Ammon's horn (tissue), 1 donor: ENCODE measurements around the gene SPATC1L.
A peak's percentile ranks its signal among the peaks of the same experiment; 100 is the strongest.

Experiments used
- DNase-seq: peaks from one replicate; pipeline ENCODE4 v3.0.0-alpha.2; 2016; ENCODE audit warnings: low spot score

SPATC1L gene

DNA sequence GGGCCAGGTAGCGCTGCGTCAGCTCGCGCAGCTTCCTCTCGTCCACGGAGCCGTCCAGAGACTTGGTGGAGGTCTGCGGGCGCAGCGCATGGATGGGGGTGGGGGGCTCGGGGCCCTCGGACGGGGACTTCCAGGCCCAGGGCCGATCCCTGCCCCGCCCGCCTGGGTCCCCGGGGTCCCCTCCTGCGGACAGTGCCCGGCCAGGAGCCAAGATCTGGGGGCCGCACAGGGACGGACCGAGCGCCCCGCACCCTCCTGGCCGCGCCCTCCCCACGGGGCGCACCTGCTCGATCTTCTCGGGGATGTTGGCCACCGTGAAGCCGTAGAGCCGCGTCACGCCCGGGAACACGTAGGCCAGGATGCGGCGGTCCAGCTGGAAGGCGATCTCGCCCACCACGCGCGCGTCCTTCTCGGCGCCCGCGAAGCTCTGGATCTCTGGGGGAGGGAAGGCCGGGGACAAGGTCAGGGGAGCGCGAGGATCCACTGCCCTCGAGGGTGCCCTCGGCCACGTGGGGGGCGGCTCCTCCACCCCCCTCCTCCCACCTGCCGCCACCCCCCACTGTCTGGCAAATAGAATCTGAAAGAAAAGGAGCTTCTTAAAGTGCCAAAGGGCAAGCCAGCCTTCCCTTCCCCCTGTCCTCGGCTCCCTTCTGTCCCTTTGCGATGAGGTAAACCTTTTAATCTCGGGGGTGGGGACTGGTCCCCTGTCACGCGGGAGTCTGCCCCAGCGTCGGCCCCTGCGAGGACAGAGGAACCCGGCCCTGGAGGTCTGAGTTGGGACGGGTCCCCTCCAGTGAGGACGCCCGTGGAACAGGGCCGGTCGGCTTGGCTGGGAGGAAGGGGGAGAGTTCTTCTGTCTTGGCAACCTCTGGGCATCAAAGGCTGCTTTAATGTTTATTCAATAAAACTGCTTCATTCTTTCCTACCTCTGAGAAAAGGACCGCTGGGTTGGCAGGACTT, 22.3 kb downstream of the SPATC1L start:
- no peak for DNase-seq

DNA sequence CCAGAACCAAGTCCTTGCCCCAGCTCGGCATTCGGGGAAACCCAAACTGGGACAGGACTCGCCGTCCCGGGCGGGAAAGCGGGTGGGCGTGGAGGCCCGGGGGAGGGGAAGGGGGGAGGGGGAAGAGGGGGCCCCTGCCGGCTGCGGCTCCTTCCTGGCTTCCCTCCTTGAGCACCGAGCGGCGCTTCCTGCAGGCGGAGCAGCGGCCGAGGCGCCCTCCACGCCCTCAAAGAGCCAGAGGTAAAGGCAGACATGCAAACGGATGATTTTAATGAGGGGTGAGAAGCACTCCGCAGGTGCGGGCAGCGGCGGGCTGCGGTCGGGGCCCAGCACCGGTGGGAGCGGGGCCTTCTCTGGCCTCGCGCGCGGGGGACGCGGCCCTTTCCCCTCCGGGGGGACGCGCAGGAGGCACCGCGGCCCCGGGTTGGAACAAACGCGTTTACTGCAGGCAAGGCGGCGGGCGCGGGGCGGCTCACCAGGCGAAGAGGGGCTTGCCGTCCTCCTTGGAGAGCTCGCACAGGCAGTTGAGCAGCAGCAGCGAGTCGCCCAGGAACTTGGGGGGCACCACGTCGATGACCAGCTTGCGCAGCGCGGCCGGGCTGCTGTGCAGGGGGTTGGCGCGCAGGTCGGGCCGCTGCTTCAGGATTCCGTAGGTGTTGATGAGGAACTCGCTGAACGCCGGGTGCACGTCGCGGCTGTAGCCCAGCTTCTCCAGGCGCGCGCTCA, 23.2 kb downstream of the SPATC1L start:
- no peak for DNase-seq

DNA sequence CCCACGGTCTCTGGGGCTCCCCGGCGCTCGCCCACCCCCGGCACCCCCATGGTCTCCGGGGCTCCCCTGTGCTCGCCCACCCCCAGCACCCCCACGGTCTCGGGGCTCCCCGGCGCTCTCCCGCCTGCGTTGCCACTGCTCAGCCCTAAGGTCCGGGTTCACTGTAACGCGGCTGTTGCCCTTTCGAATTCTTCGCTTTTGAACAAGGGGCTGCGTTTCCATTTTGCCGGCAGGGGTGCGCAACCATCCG, 23.7 kb downstream of the SPATC1L start:
- DNase-seq, result no peak

DNA sequence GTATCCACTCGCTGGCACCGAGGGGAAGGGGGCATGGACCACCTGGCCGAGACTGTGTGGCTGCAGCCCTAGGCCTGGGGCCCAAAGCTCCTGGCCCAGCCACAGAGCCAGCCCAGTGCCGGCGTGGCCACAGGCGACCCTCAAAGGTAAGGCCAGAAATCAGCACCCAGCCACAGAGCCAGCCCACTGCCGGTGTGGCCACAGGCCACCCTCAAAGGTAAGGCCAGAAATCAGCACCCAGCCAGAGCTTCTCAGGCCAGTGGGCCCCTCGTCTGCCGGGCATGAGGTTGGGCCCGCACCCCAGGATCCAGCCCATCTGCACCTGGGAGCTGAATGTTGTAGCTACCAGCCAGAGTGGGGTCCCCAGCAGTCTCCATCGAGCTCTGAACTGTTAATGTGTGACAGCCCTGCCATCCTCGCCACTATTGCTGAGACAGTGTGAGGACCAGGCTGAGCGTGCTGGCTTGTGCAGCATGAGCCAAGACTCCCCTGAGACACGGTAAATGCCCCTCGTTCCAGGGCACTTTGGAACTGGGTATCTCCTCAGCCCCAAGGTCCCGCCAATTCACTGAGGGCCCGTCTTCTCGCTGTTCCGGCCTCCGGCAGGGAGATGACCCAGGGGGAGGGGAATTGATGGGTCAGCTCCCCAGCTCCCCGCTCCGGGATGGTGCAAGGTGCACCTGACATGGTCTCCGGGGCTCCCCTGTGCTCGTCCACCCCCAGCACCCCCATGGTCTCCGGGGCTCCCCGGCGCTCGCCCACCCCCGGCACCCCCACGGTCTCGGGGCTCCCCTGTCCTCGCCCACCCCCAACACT, 24.2 kb downstream of the SPATC1L start:
- no peak for DNase-seq

DNA sequence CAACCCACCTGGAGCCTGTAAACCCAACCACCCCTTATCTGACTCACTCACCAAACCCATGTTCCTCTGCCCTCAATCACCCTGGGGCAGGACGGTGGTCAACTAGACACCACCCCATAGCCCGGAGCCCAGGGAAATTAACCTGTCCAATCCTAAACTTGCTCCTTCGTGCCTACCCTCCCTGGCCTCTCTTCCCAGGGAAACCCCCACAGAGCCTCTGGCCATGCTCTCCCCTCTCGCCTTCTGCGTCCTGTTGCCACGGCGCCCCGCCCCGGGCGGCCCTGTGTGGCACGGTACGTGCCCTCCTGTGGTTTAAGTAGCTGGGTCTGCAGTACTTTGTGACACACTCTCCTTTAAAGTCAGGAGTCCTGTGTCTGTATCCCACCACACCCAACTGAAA, 24.9 kb downstream of the SPATC1L start:
- no peak for DNase-seq

DNA sequence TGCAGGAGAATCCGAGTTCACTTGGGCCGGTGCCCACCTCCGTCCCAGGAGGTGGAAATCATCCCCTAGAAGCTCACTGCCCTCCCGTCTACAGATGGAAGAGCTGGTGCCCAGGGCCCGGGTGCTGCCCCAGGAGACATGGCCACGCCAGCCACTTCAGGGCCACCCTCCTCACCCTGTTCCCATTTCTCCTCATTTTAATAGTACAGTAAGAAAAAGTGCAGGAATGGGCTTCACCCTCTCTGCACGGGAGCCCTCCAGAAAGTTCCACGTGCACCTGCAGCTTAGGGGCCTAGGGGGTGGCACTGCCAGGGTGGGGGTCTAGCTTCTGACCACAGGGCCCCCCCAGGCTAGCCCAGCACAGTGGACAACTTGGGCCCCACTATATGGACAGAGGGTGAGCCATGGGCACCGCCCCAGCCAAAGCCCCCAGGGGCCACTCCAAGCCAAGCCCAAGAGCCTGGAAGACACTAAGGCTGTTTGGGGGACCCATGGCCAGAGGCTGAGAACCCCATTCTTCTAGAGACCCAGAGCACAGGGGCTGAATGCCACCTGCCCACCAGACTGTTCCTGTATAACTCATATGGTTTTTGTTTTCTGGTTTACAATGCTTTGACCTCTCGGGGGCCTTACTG, 25.5 kb downstream of the SPATC1L start:
- no peak for DNase-seq

DNA sequence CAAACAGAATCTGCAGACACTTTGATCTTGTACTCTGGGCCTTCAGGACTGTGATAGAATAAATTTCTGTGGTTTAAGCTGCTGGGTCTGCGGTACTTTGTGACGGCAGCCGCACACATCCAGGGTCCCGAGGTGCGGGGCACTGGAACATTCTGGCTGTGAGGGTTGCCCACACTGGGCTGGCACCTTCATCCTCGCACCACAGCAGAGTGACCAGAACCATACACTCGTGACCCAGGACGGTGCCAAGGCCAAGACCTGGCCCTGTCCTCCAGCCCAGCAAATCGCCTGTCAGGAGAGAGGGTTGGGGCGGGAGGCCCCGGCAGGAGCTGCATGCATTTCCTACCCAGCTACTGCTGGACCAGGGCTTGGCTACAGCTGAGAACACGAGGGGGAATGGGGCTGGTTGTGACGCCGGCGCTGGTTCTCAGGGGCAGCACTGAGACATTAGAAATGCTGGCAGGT, 26.2 kb downstream of the SPATC1L start:
- DNase-seq, result no peak

DNA sequence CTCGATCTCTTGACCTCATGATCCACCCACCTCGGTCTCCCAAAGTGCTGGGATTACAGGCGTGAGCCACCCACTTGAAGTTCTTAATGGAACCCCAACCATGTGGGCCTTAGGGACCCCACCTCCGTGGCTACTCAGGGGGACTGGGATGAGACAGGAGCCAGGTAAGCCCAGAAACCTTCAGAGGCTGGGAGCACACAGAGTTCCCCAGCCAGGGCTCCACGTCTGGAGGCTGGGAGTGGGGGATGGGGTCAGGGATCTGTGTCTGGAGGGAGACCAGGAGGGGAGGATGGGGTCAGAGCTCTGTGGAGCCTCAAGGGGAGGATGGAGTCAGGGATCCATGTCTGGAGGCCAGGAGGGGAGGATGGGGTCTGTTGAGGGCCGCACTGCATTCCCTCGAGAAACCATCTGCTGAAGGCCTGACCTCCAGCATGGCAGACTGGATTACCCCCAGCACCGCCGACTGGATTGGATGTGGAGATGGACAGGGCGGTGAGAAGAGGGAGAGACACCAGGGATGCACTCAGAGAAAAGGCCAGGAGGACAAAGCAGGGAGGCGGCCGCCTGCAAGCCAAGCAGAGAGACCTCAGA, 26.8 kb downstream of the SPATC1L start:
- no peak for DNase-seq

DNA sequence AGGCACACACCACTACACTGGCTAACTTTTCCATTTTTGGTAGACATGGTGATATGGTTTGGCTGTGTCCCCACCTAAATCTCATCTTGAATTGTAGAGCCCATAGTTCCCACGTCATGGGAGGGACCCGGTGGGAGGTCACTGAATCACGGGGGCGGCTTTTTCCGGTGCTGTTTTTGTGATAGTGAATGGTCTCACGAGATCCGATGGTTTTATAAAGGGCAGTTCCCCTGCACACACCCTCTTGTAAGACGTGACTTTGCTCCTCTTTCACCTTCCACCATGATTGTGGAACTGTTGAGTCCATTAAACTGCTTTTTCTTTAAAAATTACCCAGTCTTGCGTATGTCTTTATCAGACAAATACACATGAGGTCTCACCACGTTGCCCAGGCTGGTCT, 27.6 kb downstream of the SPATC1L start:
- DNase-seq, result no peak

DNA sequence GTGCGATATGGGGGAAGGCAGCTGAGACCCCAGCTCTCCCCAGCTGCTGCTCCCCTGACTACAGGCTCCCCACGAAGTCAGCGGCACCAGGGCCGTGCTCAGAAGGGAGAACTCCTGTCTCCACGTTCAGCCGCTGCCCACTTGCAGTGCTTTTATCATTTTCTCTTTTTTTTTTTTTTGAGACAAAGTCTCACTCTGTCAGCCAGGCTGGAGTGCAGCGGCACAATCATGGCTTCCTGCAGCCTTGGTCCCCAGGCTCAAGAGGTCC, 27.9 kb downstream of the SPATC1L start:
- DNase-seq, result no peak

DNA sequence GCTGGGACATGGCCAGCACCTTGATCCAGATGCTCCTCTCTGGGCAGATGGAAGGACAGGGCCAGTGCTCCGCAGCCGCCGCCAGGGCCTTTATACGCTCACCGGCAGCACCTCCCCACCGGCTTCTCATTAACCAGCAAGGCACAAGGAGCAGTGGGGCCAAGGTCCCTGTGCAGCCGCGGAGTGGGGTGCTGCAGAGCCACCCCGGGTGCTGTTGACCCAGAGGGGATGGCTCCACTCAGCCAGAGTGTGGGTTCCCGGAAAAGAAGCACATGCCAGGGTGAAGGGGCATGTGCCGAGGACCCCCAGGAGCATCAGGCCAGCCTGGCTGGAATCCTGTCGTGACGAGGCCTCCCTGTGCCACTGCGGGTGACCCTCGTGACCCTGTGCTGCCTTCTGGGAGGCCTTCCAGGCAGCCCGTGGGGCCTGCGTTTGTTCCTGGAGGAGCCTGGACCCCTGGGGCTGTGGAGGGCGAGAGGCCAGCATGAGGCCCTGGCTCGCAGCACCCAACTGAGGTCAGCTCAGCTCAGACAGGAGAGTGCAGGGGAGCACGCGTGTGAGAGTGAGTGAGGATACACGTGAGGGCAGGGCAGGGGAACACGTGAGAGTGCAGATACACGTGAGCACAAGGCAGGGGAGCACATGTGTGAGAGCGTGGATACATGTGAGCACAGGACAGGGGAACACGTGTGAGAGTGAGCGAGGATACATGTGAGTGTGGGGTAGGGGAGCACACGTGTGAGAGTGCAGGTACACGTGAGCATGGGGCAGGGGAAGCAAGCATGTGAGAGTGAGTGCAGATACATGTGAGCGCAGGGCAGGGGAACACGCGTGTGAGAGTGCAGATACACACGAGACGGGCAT, 28.5 kb downstream of the SPATC1L start, which contains the start of gene FTCD:
FTCD (minus strand) TSS at position 66 of the 864 bp plus-strand sequence; CDS start at position 10, 56 bp downstream.
- DNase-seq, result no peak

DNA sequence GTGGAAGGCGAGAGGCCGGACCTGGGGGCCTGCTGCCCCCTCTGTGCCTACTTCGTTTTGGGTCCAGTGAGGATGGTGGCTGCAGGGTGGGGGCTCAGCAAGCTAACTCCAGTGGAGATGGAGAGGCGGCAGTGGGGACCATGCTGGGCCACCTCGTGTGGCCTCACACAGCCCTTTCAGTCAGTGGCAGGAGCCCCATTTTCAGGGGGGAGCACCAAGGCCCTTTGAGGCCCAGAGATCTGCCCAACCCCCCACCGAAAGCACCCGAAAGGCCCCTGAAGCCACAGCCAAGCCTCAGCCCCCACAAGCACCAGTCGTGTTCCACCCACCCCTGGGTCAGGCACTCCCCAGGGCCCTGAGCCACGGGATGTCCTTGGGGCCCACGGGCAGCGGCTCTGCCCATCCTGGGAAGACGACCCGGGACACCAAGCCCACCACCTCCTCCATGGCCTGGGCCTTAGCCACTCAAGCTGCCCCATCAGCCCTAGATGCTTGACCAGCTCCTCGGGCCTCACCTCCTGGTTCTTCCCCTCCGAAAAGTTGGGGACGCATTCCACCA, 29.2 kb downstream of the SPATC1L start:
- DNase-seq, result no peak

DNA sequence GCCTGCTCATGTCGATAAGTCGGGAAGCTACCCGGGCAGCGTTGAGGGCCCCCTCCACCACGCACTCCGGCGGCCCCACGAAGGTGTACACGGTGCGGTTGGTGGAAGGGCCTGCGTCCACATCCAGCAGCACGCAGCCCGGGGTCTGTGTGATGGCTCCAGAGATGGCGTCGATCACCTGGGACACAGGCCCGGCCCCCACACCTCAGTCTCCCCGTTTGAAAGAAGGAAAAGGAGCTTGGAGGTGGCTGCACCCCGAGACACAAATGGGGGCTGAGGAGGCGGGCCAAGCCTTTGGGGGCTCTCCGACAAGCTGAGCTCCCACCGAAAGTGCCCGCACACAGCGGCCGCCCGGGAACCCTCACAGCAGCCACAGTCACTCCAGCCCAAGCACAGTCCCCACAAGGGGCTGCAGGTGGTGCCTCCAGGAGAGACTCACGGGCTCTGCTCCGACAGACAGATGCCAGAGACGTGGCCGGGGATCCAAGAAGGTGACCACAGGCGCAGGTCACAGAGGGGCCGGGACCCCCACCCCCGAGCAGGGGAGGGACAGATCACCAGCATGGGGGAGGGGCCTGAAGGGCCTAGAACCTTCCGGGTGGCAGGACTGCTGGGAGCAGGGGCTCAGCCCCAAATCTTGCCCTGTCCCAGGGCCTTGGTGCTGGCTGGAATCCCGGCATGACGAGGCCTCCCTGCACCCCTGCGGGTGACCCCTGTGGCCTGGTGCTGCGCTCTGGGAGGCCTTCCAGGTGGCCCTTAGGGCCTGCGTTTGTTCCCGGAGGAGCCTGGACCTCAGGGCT, 29.9 kb downstream of the SPATC1L start:
- DNase-seq, result no peak

DNA sequence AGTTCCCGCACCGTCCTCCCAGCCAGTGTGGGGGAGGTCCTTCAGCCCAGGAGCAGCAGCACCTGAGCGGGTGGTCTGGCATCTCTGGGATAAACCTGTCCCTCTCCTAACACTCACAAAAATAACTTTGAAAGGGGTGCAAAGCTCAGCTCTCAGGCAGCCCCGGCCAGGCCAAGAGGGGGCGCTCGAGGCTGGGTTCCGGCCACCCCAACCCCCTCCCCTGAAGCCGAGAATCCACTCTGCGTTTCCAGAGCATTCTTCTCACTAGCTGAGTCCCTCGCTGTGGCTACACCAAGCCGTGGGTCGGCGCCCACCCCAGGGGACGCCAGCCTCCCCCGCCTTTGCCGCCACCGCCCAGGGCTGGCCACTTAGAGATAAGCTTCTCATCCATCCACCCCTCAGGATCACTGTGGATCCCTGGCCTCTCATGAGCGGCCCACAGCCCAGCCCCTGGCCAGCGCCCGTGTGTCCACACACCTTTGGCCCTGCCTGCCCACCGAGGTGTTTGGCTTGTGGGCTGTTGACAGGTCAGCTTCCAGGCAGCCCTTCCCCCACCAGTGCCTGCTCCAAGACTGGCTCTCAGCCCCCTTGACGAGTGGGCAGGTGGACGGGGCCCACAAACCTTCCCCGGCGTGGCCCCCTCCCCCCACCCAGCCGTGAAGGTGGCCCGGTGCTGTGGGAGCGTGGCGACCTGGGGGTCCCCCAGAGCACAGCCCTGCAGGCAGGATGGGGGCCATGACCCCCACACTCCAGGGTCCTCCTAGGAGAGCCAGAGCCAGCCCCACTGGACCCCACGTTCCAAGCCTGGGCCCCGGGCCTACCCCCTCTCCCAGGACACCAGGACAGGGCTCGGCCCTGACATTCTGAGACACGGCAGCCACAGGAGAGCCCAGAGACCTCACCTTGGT, 30.8 kb downstream of the SPATC1L start:
- peak; percentile 56 for DNase-seq

DNA sequence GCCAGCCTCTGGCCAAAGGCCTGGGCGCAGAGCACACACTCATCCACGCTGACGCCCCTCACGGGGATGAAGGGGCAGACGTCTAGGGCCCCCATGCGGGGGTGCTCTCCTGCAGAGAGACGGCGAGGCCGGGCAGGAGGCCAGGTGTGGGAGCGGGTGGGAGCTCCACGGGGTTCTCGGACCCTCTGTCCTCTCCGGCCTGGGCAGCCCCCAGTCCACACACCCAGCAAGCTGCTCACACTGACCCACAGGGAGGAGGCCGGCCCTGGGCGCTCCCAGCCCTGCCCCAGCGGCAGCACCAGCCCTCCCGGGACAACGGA, 31.4 kb downstream of the SPATC1L start:
- no peak for DNase-seq

DNA sequence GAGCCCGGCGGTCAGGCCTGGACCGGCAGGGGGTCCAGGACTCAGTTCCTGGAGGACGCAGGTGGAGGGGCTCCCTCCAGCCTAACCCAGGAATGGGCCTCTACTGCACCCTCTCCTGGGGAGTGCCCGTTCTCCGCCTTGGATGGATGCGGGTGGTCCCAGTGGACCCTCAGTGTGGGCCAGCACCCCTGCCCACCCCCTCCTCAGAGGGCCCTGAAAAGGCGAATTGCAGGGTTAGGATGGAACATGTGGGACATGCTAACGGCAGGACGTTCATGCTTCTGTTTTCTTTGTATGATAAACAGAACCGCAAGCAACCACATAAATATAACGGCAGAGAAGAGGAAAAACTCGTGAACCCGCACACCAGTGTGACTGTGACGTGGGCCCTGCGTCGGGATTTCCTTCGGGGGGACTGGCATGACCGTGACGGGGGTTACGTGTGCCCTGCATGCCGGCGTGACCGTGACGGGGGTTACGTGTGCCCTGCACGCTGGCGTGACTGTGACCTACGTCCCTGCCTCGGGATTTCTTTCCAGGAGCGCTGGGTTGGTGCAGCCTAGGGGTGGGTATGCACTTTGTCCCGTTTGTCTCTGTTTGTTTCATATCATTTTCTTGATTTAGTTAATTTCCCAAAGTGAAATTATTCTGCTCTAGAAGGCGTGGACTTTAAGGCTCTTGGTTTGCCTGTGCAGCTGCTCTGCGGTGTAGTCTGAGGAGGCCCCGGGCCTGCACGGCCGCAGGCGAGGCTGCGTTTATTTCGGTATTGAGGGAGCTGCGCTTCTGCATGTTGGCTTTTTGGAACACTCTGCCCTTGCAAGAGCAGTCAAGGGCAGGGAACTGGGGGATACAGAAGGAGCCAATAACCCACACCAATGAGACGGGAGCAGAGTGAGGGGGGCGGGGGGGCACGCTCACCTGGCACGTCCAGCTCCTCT, 32.0 kb downstream of the SPATC1L start:
- DNase-seq, result no peak

DNA sequence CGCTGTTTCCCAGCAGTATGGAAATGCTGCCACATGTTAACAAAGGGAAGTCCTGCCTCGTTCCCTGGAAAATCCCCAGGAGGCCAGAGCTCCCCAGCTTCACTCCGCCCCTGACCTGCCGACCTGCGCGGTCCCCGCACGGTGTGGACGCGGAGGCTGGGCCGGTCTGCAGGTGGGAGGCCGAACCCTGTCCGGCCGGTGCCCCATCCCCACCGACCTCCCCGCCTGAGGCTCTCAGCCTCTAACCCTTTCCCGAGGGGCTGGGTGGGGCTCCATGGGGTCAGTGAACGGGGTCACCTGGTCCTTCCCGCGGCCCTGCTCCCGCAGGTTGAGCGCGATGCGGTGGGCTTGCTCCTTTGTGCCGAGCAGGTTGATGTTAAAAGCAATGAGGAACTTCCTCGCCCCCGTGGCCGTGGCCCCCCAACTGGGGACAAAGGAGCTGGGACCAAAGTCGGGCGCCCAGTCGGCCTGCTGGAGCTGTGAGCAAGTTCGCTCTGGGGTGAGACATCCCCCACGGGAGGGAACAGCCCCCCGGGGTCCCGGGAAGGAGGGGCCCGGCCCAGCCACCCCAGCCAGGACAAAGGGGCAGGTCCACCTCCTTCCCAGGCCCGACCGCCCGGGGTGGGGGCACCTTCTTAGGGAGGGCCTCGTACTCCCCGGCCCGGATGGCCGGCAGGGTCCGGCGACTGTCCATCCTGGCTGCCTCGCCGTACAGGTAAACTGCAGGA, 32.8 kb downstream of the SPATC1L start:
- no peak for DNase-seq
